Gastrocnemius medialis (tissue), 4 donors: ENCODE data around the gene YKT6.

Experiments
- CTCF ChIP-seq, 5 experiments: fragments of 450-650 bp in 3 of 5; fragments of 200-600 bp in 2 of 5; sonication (generic) in 2 of 5; IDR thresholded peaks in 4 of 5; conservative IDR thresholded peaks in 1 of 5; 1 replicate in 4 of 5; 2 replicates in 1 of 5; pipeline ENCODE4 v1.5.1; 2016 to 2019; ENCODE audit warnings: antibody characterized with exemption in 5 of 5, mild to moderate bottlenecking in 3 of 5, moderate library complexity in 3 of 5
- POLR2A ChIP-seq, 2 donors: fragments of 450-650 bp; IDR thresholded peaks; one replicate each; pipeline ENCODE4 v1.6.1; 2017; ENCODE audit warnings: antibody characterized with exemption in 2 of 2, mild to moderate bottlenecking in 2 of 2, moderate library complexity in 2 of 2

DNA sequence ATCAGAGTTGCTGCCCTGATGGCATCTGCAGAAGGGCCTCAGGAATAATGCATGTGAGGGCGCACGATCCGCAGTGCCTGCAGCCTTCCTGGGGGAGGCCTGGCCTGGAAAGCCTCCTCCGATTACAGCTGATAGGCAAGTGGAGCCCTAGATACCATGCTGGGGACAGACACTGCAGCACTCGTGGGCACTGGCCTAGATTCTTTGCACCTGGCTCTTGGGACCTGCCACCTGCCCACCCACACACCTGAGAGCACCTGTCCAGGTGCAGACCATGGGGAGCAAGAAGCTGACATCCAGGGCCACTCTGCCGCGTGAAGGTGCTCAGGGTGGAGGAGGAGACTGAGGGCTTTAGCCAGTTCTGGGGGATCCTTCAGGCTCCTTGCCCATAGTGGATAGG, 14.8 kb downstream of the YKT6 start:
- TF ChIP-seq POLR2A (IDR thresholded peaks at IDR 0.05) = no peak
- TF ChIP-seq CTCF (IDR thresholded peaks at IDR 0.05 in 4 of 5, conservative IDR thresholded peaks at IDR 0.05 in 1 of 5) = no peak
